GM18873 (cell line): ENCODE data around the gene IKZF3.
A peak's percentile ranks its signal among the peaks of the same experiment; 100 is the strongest.
"Not testable (repeated sequence)": the region's sequence is repeated elsewhere in the genome, so short reads cannot be mapped to it uniquely, and the experiment has no call there.

ENCODE experiments used
- ATAC-seq: cut with Tn5 transposase; IDR thresholded peaks from one replicate; pipeline ENCODE4 v1.9.1; 2021; ENCODE audit warnings: mild to moderate bottlenecking, moderate library complexity, moderate number of reproducible peaks; ENCODE audit not compliant: unreplicated experiment, low FRiP score

Gene IKZF3

GRCh38 chr17:39863918-39864746 lies at the start of gene IKZF3:
Gene IKZF3, minus strand, starts transcription at chr17:39864312. Its CDS starts 186 bp downstream, at chr17:39864126.
- no peak for ATAC-seq

GRCh38 chr17:39908789-39909352 lies 44.8 kb upstream of the IKZF3 start:
- ATAC-seq: no peak

DNA sequence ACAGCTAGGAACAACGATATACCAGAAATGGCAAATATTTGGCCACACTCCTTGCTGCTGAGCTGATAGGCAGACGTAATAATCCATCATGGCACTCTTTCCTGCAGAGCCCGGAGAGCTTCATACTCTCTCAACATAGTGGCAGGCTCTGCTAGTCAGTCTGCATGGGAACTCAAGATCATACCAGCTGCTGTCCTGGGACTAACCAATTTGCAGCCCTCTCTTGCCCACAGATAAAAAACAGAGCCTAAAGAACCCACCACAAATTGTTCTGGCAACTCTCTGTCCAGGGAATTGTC lies 40.8 kb upstream of the IKZF3 start:
- no peak for ATAC-seq

- no peak for ATAC-seq
These were observed 39.2 kb upstream of the IKZF3 start for GRCh38 chr17:39903158-39903884.

DNA sequence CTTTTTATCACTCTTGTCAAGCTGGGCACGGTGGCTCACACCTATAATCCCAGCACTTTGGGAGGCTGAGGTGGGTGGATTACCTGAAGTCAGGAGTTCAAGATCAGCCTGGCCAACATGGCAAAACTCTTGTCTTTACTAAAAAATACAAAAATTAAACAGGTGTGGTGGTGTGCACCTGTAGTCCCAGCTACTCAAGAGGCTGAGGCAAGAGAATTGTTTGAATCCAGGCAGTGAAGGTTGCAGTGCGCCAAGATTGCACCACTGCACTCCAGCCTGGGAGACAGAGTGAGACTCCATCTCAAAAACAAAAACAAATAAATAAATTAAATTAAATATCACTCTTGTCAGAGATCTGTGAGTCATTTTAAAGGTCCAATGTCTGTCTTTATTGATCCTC lies 37.9 kb upstream of the IKZF3 start:
- not testable (repeated sequence) for ATAC-seq

GRCh38 chr17:39899215-39899614 lies 35.1 kb upstream of the IKZF3 start:
- no peak for ATAC-seq

DNA sequence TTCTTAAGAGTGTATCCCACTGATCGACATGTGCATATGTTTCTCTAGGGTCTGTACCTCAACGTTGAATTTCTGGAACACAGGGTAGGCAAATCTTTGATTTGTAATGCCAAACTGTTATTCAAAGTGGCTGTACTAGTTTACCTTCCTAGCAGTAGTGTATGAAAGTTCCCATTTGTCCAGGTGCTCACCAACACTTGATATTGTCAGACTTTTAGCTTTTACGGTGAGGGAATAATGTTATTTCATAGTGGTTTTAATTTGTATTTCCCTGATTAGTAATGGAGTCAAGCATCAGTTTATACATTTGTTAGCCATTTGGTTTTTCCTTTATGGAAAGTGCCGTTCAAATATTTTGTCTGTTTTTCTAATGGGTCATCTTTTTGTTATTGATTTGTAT lies 34.0 kb upstream of the IKZF3 start:
- no peak for ATAC-seq

DNA sequence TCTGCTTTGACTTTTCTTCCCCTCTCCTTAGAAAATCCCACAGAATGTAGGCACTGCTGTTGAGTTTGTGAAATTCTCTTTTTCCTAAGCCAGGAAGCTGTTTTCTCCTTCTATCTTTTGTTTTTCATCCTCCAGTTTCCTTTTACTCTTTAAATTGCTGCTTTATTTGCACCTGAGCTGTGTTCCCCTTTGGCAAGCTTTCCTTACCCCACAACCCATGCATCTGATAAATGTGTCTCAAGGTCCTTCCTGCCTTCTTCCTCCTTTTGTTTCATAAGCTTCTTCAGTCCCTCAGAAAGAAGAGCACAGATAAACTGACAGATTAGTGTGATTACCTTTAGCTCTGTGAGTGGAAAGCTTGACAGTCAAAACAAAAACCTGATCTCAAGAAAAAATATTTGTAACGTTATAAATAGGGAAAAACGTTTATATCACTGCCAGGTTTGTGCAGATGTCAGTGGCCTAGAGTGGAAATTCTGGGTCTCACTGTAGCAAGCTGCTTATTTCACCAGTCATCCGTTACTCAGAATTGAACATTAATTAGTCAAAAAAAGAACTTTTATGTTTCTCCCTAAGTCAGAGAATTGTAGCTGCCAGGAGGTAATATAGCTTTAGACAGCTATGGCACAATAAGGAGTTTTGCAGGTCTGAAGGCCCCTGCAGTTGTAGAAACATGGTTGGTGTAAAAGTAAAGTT lies 30.7 kb upstream of the IKZF3 start:
- no peak for ATAC-seq

- ATAC-seq: no peak
These were observed 25.1 kb upstream of the IKZF3 start for GRCh38 chr17:39889200-39889599.

DNA sequence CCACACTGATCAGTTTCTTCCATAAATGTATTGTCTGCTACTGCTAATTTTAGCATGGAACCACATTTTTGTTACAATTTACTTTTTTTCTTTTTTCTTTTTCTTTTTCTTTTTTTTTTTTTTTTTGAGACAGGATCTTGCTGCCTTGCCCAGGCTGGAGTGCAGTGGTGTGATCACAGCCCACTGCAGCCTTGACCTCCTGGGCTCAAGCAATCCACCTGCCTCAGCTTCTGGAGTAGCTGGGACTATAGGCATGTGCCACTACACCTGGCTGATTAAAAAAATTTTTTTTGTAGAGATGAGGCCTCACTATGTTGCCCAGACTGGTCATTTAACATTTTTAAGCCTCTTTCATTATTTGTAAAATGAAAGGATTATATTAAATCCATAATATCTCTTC lies 23.0 kb upstream of the IKZF3 start:
- no peak for ATAC-seq

DNA sequence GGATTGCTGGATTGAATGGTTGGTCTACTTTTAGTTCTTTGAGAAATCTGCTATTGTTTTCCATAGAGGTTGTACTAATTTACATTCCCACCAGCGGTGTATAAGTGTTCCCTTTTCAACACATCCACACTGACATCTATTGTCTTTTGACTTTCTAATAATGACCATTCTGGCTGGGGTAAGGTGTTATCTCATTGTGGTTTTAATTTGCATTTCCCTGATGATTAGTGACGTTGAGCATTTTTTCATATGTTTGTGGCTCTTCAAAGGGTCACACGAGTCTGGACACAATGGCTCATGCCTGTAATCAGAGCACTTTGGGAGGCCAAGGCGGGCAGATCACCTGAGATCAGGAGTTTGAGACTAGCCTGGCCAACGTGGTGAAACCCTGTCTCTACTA lies 22.0 kb upstream of the IKZF3 start:
- not testable (repeated sequence) for ATAC-seq

DNA sequence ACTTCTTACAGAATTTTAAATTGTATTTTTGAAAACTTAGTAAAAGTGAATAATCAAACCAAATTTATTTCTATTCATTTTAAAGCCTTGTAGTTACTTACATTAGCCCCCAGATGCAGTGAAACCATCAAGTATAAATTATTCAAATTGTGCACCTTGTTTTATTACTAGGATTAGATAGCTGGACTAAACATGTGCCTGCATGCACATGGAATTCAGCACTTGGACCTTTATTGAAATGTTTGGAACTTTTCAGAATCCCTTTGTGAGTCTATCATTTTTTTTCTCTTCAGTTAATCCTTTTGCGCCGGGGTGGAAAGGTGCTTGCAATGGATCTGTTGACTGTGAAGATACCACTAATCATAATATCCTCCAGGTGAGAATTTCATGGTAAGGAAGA lies 8.6 kb upstream of the IKZF3 start:
- ATAC-seq: no peak

DNA sequence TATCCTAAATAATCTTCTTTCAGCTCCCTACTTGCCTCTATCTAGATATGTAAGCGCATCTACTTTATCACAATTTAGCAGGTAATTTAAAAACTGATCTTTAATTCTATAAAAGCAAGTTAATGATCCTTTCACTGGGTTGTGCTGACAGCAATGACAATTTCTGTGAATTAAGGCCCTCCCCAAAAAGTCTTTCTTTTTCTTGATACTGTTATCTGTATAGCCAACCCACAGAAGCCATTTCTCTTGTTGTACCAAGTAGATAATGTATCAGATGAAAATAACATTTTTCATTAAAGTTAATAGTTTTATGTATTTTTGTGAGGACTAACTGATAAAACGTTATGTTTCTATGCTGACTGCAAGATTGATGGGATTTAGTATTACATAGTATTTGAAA lies 7.7 kb upstream of the IKZF3 start:
- ATAC-seq: no peak

GRCh38 chr17:39870776-39871175 lies 6.7 kb upstream of the IKZF3 start:
- ATAC-seq: no peak

GRCh38 chr17:39868554-39868942 lies 4.4 kb upstream of the IKZF3 start:
- ATAC-seq: no peak

DNA sequence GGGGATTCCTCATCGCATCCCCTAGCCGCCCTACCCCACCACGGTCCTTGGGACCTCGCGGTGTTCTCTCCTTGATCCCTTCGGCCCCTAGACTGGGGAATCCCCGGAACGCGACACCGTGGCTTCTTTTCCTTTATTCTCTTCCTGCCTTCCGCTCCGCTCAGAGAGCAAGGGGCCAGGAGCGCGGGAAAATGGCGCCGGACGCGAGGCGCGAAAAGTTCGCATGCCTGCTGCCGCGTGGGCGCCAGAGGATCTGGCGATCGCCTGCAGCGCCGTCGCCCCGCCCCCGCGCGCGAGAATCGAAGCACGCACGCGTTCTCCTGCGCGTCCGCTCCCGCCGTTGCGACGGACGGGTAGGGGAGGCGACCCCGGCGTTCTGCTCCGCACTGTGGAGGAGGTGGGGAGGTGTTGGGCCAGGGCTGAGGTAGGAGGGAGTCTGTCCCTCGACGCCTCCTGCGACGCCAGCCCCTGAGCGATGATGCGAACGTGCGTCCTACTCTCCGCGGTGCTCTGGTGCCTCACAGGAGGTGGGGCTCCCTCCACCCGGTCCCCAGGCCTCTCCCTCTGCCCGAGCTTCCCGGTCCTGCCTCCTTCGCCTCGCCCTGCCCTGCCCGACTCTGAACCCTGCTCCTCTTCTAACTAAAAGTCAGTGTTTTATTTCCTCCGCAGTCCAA lies 3.9 kb upstream of the IKZF3 start, which contains the start of gene ZPBP2:
TSS of gene ZPBP2 (plus strand) at position 323 of the 674 bp plus-strand sequence. CDS start at position 476, 153 bp downstream.
- ATAC-seq: peak; percentile 1

DNA sequence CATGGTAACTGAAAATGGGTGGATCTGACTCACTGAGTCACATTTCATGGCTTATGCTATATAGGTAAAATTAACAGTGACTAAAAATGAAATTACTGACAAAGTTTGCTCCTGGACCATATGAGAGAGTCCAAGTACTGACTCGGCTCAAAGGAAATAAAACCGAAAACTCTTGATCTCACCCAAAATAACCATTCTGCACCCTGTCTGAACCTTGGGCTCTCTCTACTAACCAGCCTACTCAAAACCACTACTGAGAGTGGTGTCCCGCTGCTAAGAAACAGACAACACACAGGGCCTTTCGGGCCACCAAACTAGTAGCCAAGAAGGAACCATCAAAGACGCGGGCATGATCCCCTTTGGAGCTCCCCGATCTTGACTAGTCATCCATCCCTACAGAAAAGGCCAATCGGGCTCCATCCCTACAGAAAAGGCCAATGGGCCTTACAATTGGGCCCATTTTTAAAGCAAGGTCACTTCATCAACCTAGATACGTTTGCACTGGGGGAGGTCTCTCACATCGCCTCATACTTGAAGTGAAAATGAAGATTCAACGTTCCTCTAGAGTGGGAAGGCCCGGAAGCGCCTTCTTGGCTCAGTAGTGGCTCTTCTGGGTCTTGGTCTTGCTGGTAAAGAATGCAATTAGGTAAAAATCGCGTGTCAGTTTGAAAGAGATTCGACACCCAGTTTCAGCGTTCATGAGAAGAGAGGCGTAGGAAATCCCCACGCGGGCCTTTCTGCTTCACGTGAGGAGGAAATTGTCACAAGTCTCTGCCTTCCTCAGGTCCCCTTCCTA lies 3.2 kb upstream of the IKZF3 start:
- peak; percentile 54 for ATAC-seq

DNA sequence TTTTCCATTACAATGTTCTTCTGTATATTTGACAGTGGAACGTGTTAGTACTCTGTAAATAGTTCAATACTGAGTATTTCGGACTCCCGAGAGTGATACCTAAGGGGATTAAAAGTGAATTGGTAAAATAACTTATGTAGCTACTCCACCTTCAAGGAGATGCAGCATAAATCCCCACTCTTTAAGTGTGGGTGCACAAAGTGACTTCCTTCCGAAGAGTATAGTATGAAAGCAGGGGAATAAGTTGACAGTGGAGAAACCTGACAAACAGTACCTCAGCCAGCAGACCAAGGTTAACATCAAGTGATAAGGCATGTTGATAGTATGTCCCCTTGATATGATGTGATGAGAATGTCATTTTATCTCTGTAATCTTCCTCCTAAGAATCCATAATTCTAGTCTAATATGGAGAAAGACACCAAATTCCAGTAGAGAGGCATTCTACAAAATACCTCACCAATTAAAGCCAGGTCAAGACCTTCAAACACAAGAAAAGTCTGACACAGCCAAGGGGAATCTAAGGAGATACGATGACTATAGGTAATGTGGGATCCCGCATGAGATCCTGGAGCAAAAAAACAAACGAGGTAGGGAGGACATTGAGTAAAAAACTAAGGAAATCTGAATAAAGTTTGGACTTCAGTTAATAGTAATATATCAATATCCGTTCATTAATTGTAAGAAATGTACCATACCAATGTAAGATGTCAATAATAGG lies 2.1 kb upstream of the IKZF3 start:
- no peak for ATAC-seq
